ENCODE data around the gene CAMK1D.
"Not testable (repeated sequence)": the region's sequence is repeated elsewhere in the genome, so short reads cannot be mapped to it uniquely, and the experiment has no call there.

CAMK1D gene

DNA sequence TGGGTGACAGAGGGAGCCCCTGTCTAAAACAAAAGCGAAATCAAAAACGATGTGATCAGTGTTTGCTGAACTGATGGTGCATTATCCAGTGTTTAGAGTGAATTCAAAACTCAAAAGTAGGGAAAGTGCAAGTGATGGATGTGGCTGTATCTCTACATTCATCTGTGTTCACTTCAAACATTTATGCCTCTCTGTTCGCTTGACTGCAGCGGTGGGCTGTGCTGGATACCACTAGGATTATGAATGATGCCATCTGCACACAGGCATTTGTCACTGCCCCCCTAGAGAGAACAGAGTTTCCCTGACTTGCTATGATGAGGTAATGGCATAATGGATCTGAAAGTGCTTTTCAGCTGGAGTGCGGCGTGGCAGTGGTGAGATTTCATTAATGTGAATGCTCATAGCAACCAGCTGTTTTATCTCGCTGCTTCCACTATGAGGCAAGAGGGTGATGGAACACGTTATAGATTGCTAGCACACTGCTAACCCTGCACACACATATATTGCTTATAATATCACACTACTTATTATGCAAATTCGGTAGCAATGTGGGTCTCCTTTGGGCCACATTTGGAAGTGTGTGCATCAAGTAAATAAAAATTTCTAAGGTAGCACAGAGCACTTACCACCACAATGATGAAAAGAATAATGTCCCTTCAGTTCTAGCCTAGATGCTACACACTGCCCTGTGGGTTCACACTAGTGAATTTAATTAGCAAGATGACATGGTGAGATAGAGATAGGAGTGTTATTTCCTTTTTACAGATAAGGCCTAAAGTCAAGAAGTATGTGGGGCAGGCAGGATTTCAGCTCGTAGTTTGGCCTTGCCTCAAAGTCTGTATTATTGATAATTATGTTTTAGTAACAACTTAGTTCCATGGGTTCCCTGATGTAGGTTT, 164.7 kb downstream of the CAMK1D start:
- DNase-seq (ENCODE audit: low read depth in 2 of 2), result no peak

- no peak for DNase-seq (ENCODE audit: low read depth in 2 of 2)
Measured at GRCh38 chr10:12518024-12518423, 168.7 kb downstream of the CAMK1D start.

GRCh38 chr10:12521423-12521822, 172.1 kb downstream of the CAMK1D start:
- no peak for DNase-seq (ENCODE audit: low read depth in 2 of 2)

- DNase-seq (ENCODE audit: low read depth in 2 of 2), result no peak
Measured at GRCh38 chr10:12526311-12526710, 177.0 kb downstream of the CAMK1D start.

DNA sequence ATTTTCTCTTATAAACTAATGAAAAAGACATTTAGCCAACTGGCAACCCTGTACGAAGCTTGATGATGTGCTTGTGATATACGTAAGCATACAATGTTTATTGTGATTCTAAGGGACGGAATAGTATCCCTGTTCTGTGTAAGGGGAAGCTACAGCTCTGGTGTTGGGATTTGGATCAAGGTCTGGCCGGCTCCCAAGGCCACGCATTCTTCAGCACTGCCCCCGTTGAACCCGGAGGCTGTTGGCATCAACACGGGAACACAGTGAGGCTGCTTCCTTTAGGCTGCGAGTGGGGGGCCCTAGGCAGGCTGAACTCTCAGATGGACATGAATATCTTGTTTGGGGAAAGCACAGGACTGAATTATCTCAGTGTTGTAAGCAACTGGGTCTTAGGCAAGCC, 180.6 kb downstream of the CAMK1D start:
- no peak for DNase-seq (ENCODE audit: low read depth in 2 of 2)

GRCh38 chr10:12531305-12532220, 182.2 kb downstream of the CAMK1D start:
- no peak for DNase-seq (ENCODE audit: low read depth in 2 of 2)

DNA sequence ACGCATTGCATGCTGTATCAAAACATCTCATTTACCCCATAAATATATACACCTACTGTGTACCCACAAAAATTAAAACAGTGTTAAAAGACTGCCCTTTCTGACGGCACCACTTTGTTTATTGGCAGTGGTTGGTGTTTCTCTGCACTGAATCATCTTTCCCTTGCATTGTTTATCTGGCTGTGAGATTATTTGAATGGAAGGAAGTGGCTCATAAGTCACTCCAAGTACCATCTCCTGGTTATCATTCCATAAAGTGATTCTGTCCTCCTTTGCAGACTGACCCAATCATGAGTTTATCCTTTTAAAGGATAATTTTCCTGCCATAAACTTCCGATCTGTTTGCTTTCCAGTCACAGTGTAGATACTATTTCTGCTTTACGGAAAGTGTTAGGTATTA, 183.8 kb downstream of the CAMK1D start:
- DNase-seq (ENCODE audit: low read depth in 2 of 2), result no peak

GRCh38 chr10:12533723-12534122, 184.4 kb downstream of the CAMK1D start:
- DNase-seq (ENCODE audit: low read depth in 2 of 2), result no peak

- DNase-seq (ENCODE audit: low read depth in 2 of 2), result no peak
Measured at GRCh38 chr10:12534824-12535223, 185.5 kb downstream of the CAMK1D start.

- DNase-seq (ENCODE audit: low read depth in 2 of 2), result no peak
Measured at GRCh38 chr10:12535656-12536055, 186.3 kb downstream of the CAMK1D start.

GRCh38 chr10:12538491-12538995, 189.2 kb downstream of the CAMK1D start:
- no peak for DNase-seq (ENCODE audit: low read depth in 2 of 2)

- no peak for DNase-seq (ENCODE audit: low read depth in 2 of 2)
Measured at GRCh38 chr10:12539350-12540164, 190.2 kb downstream of the CAMK1D start.

- DNase-seq (ENCODE audit: low read depth in 2 of 2), result no peak
Measured at GRCh38 chr10:12540341-12540781, 191.0 kb downstream of the CAMK1D start.

- no peak for DNase-seq (ENCODE audit: low read depth in 2 of 2)
Measured at GRCh38 chr10:12541446-12542067, 192.2 kb downstream of the CAMK1D start.

GRCh38 chr10:12542133-12542670, 192.9 kb downstream of the CAMK1D start:
- DNase-seq (ENCODE audit: low read depth in 2 of 2), result no peak

- DNase-seq (ENCODE audit: low read depth in 2 of 2), result no peak
Measured at GRCh38 chr10:12543589-12543988, 194.2 kb downstream of the CAMK1D start.

DNA sequence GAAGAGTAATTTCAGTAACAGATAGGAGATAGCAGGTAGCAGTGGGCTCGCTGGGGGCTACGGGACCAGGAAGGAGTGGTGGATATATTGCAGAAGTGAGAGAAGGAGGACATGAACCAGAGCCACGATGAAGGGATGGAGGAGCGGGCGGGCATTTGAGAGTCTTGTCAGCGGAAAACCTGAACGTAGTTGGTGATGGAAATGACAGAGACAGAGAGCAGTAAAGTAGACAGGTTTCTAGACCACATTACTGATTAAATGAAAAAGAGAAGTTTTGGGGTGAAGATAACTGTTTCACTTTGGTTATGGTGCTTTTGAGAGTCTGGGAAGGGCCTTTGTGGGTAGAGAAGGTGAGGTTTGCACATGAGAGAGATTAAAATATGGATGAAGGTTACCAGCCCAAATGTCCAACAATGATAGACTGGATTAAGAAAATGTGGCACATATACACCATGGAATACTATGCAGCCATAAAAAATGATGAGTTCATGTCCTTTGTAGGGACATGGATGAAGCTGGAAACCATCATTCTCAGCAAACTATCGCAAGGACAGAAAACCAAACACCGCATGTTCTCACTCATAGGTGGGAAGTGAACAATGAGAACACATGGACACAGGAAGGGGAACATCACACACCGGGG, 196.9 kb downstream of the CAMK1D start:
- DNase-seq (ENCODE audit: low read depth in 2 of 2), result not testable (repeated sequence)

GRCh38 chr10:12547301-12547771, 198.0 kb downstream of the CAMK1D start:
- DNase-seq (ENCODE audit: low read depth in 2 of 2), result no peak

DNA sequence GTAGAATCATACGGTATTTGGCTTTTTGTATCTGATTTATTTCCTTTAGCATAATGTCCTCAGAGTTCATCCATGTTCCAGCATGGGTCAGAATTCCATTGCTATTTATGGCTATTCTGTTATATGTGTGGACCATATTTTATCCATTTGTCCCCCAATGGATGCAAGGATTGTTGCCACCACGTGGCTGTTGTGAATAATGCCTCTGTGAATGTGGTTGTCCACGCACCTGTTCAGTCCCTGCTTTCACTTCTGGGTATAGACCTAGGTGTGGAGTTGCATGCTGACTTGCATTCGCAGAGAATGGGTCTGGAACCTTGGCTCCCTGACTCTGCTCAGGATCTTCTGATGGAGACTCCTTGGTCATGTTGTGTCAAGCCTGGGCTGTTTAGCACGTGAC, 199.9 kb downstream of the CAMK1D start:
- DNase-seq (ENCODE audit: low read depth in 2 of 2), result no peak

- no peak for DNase-seq (ENCODE audit: low read depth in 2 of 2)
Measured at GRCh38 chr10:12550994-12551393, 201.6 kb downstream of the CAMK1D start.

Data from activated CD4-positive, alpha-beta T cell treated with anti-CD3 and anti-CD28 coated beads for 24 hours (primary cell).